ENCODE measurements around the gene FMNL2.

DNA sequence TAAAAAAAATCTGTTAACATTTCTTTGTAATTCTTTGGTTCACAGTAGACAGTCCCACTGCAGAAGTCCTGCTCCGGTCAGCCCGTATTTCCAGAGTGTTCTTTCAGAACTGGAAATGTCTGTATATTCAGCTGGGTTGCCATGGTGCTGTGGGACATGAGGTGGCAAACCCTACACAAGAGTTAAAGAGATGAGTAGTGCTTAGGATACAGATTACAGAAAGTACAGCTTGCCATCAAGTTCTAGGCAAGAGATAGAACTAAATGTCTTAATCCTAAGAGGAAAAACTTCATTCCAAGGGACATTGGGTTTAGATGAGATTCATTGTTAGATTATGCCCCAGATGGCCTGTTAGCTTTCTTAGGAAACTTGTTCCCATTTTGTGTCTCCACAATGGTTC is 60.1 kb downstream of the FMNL2 start:
- TF ChIP-seq PATZ1 (CRISPR knock-in tag; IDR thresholded peaks at IDR 0.05; ENCODE audit: borderline replicate concordance) = no peak
- no peak for TF ChIP-seq OSR1 (CRISPR knock-in tag; IDR thresholded peaks at IDR 0.05)
- no peak for TF ChIP-seq ZNF8 (CRISPR knock-in tag; IDR thresholded peaks at IDR 0.05)
- TF ChIP-seq CREB5 (CRISPR knock-in tag; IDR thresholded peaks at IDR 0.05; ENCODE audit: low read depth) = no peak
- TF ChIP-seq BACH2 (CRISPR knock-in tag; IDR thresholded peaks at IDR 0.05; ENCODE audit: borderline replicate concordance) = no peak
